OCI-LY1 (cell line): ENCODE measurements around the gene GLG1.

Source experiments
- H2AFZ ChIP-seq: fragments of 200-600 bp; sonication (generic), shearing (Covaris generic); 2 replicates; pipeline ENCODE4 v1.6.0; 2014; ENCODE audit warnings: antibody characterized with exemption, mild to moderate bottlenecking, low read length
- H3F3A ChIP-seq: fragments of 200-600 bp; sonication (generic), shearing (Covaris generic); 2 replicates; pipeline ENCODE4 v1.6.0; 2014; ENCODE audit warnings: mild to moderate bottlenecking, antibody characterized with exemption, low read length, moderate library complexity; ENCODE audit not compliant: insufficient read depth
- H3K27ac ChIP-seq: fragments of 200-600 bp; sonication (generic); 2 replicates; pipeline ENCODE4 v1.5.1; 2014; ENCODE audit warnings: low read length, mixed run types, mild to moderate bottlenecking, low read depth; ENCODE audit not compliant: poor library complexity, severe bottlenecking
- H3K27me3 ChIP-seq: fragments of 200-600 bp; sonication (generic); 2 replicates; pipeline ENCODE4 v1.6.0; 2014; ENCODE audit warnings: antibody characterized with exemption, mild to moderate bottlenecking, low read length, moderate library complexity; ENCODE audit not compliant: insufficient read depth
- H3K36me3 ChIP-seq: fragments of 200-600 bp; sonication (generic); 2 replicates; pipeline ENCODE4 v1.6.1; 2014; ENCODE audit warnings: mild to moderate bottlenecking, antibody characterized with exemption, low read length, moderate library complexity, mixed read lengths; ENCODE audit not compliant: insufficient read depth
- H3K4me1 ChIP-seq: fragments of 200-600 bp; sonication (generic); 2 replicates; pipeline ENCODE4 v1.5.1; 2014; ENCODE audit warnings: mild to moderate bottlenecking, low read length, moderate library complexity; ENCODE audit not compliant: insufficient read depth, severe bottlenecking
- H3K4me2 ChIP-seq: fragments of 200-600 bp; sonication (generic), shearing (Covaris generic); 2 replicates; pipeline ENCODE4 v1.6.1; 2014; ENCODE audit warnings: low read length
- H3K4me3 ChIP-seq: fragments of 200-600 bp; sonication (generic); 2 replicates; pipeline ENCODE4 v1.5.1; 2014; ENCODE audit warnings: low read length, low read depth, mild to moderate bottlenecking, mixed read lengths; ENCODE audit not compliant: poor library complexity, severe bottlenecking
- H3K79me2 ChIP-seq: fragments of 200-600 bp; shearing (Covaris generic); 2 replicates; pipeline ENCODE4 v1.6.1; 2016; ENCODE audit warnings: mixed run types, low read length, mixed read lengths; ENCODE audit not compliant: insufficient read depth
- H3K9ac ChIP-seq: fragments of 200-600 bp; sonication (generic), shearing (Covaris generic); 2 replicates; pipeline ENCODE4 v1.6.1; 2014; ENCODE audit warnings: mild to moderate bottlenecking, low read length, mixed read lengths
- H3K9me2 ChIP-seq: fragments of 200-600 bp; sonication (generic), shearing (Covaris generic); 2 replicates; pipeline ENCODE4 v1.6.1; 2014; ENCODE audit warnings: low read depth, mild to moderate bottlenecking, low read length, mixed read lengths
- H3K9me3 ChIP-seq: fragments of 200-600 bp; shearing (Covaris generic); 2 replicates; pipeline ENCODE4 v1.6.1; 2014; ENCODE audit warnings: low read length, mixed read lengths
- H4K20me1 ChIP-seq: fragments of 200-600 bp; sonication (generic), shearing (Covaris generic); 2 replicates; pipeline ENCODE4 v1.6.0; 2016; ENCODE audit warnings: mild to moderate bottlenecking, low read length; ENCODE audit not compliant: insufficient read depth
- CTCF ChIP-seq: fragments of 200-600 bp; sonication (generic), shearing (Covaris generic); IDR thresholded peaks from 2 replicates; pipeline ENCODE4 v1.5.1; 2017; ENCODE audit warnings: mild to moderate bottlenecking, antibody characterized with exemption, low read length, moderate library complexity, mixed read lengths
- EZH2 ChIP-seq: fragments of 200-600 bp; sonication (generic), shearing (Covaris generic); IDR thresholded peaks from 2 replicates; pipeline ENCODE4 v1.8.0; 2017; ENCODE audit warnings: borderline replicate concordance, mixed run types, mild to moderate bottlenecking, antibody characterized with exemption, low read length, moderate library complexity, mixed read lengths

GLG1 gene

GRCh38 chr16:74649839-74650504 is 43.1 kb upstream of the GLG1 start:
- H3K4me3 ChIP-seq: no peak overlapping the region
- no peaks in the 10 kb centered on the region; the same call in 1 of the 2 replicates for H4K20me1 ChIP-seq
- no peaks in the 10 kb centered on the region for H3K4me1 ChIP-seq
- TF ChIP-seq EZH2: no peak
- no peak for TF ChIP-seq CTCF
- H3K27ac ChIP-seq: no peak overlapping the region
- H3K4me2 ChIP-seq: no peak overlapping the region
- 0 out of 2 replicates have a peak, but pooled peaks cover 6% of the 10 kb centered on the region for H3F3A ChIP-seq
- peaks cover 31% of the 10 kb centered on the region for H3K79me2 ChIP-seq
- H2AFZ ChIP-seq: no peak overlapping the region
- no peak overlapping the region for H3K9ac ChIP-seq
- H3K27me3 ChIP-seq: no peaks in the 10 kb centered on the region
- H3K36me3 ChIP-seq: peaks cover 97% of the 10 kb centered on the region
- H3K9me2 ChIP-seq: no peaks in the 10 kb centered on the region
- H3K9me3 ChIP-seq: no peaks in the 10 kb centered on the region

GRCh38 chr16:74641969-74642368 is 35.1 kb upstream of the GLG1 start:
- H4K20me1 ChIP-seq: no peaks in the 10 kb centered on the region; the same call in 1 of the 2 replicates
- no peaks in the 10 kb centered on the region for H3K9me3 ChIP-seq
- no peak overlapping the region for H3K4me3 ChIP-seq
- H2AFZ ChIP-seq: no peak overlapping the region
- no peak overlapping the region for H3K27ac ChIP-seq
- no peaks in the 10 kb centered on the region for H3K4me1 ChIP-seq
- H3K79me2 ChIP-seq: no peaks in the 10 kb centered on the region
- H3K27me3 ChIP-seq: no peaks in the 10 kb centered on the region
- H3K9ac ChIP-seq: no peak overlapping the region
- TF ChIP-seq CTCF (no peak), EZH2 (no peak)
- H3F3A ChIP-seq: no peaks in the 10 kb centered on the region
- peaks cover 96% of the 10 kb centered on the region for H3K36me3 ChIP-seq
- no peaks in the 10 kb centered on the region for H3K9me2 ChIP-seq
- H3K4me2 ChIP-seq: no peak overlapping the region

GRCh38 chr16:74637742-74638453 is 31.0 kb upstream of the GLG1 start:
- no peak overlapping the region for H3K27ac ChIP-seq
- no peaks in the 10 kb centered on the region for H4K20me1 ChIP-seq
- no peaks in the 10 kb centered on the region for H3F3A ChIP-seq
- no peaks in the 10 kb centered on the region for H3K4me1 ChIP-seq
- H3K9me3 ChIP-seq: no peaks in the 10 kb centered on the region
- no peaks in the 10 kb centered on the region for H3K9me2 ChIP-seq
- H3K4me3 ChIP-seq: no peak overlapping the region
- peaks cover 94% of the 10 kb centered on the region for H3K36me3 ChIP-seq
- H3K9ac ChIP-seq: no peak overlapping the region
- H3K27me3 ChIP-seq: no peaks in the 10 kb centered on the region
- H3K4me2 ChIP-seq: no peak overlapping the region
- no peak overlapping the region for H2AFZ ChIP-seq
- no peaks in the 10 kb centered on the region for H3K79me2 ChIP-seq
- no peak for TF ChIP-seq EZH2
- no peak for TF ChIP-seq CTCF
